Cerebellar cortex (tissue), 1 donor: ENCODE results near the gene LIPH.
"Not testable (repeated sequence)": the region's sequence is repeated elsewhere in the genome, so short reads cannot be mapped to it uniquely, and the experiment has no call there.

ENCODE experiments used
- DNase-seq: peaks from one replicate; pipeline ENCODE4 v3.0.0-alpha.2; 2015; ENCODE audit warnings: low spot score

The LIPH gene

GRCh38 chr3:185488465-185488864 is 63.9 kb downstream of the LIPH start:
- DNase-seq: peak; percentile 87

- DNase-seq: no peak
Observed at GRCh38 chr3:185486394-185486793, 66.0 kb downstream of the LIPH start.

- no peak for DNase-seq
Observed at GRCh38 chr3:185484296-185484695, 68.1 kb downstream of the LIPH start.

GRCh38 chr3:185479373-185479945 is 72.9 kb downstream of the LIPH start:
- DNase-seq: no peak

- no peak for DNase-seq
Observed at GRCh38 chr3:185477316-185477715, 75.1 kb downstream of the LIPH start.

GRCh38 chr3:185474922-185475321 is 77.5 kb downstream of the LIPH start:
- DNase-seq: not testable (repeated sequence)

GRCh38 chr3:185473290-185473815 is 79.0 kb downstream of the LIPH start:
- DNase-seq: peak; percentile 34

GRCh38 chr3:185470323-185470722 is 82.1 kb downstream of the LIPH start:
- no peak for DNase-seq

GRCh38 chr3:185469542-185469941 is 82.8 kb downstream of the LIPH start:
- no peak for DNase-seq

GRCh38 chr3:185466123-185466522 is 86.3 kb downstream of the LIPH start:
- not testable (repeated sequence) for DNase-seq

- no peak for DNase-seq
Observed at GRCh38 chr3:185465471-185465870, 86.9 kb downstream of the LIPH start.

GRCh38 chr3:185460719-185461350 is 91.6 kb downstream of the LIPH start:
- no peak for DNase-seq

- DNase-seq: no peak
Observed at GRCh38 chr3:185460309-185460708, 92.1 kb downstream of the LIPH start.

- no peak for DNase-seq
Observed at GRCh38 chr3:185457376-185457775, 95.0 kb downstream of the LIPH start.
